Ishikawa (cell line): Measurements from ENCODE around the gene CNNM1.

ENCODE experiments used
- CEBPB ChIP-seq: IDR thresholded peaks from 2 replicates; pipeline ENCODE4 v1.6.1; 2012
- CREB1 ChIP-seq: IDR thresholded peaks from 2 replicates; pipeline ENCODE4 v1.6.1; 2012; ENCODE audit warnings: low read depth
- EGR1 ChIP-seq: IDR thresholded peaks from 2 replicates; pipeline ENCODE4 v1.6.1; 2012
- EP300 ChIP-seq: IDR thresholded peaks from 2 replicates; pipeline ENCODE4 v1.6.1; 2012; ENCODE audit warnings: borderline replicate concordance
- FOXM1 ChIP-seq: IDR thresholded peaks from 2 replicates; pipeline ENCODE4 v1.6.1; 2012; ENCODE audit warnings: low read depth, borderline replicate concordance
- MAX ChIP-seq: IDR thresholded peaks from 2 replicates; pipeline ENCODE4 v1.6.1; 2012
- NFIC ChIP-seq: IDR thresholded peaks from 2 replicates; pipeline ENCODE4 v1.6.1; 2012
- RAD21 ChIP-seq: IDR thresholded peaks from 2 replicates; pipeline ENCODE4 v1.6.1; 2012; ENCODE audit warnings: low read depth
- TAF1 ChIP-seq: IDR thresholded peaks from 2 replicates; pipeline ENCODE4 v1.6.1; 2012; ENCODE audit warnings: low read depth, mild to moderate bottlenecking
- TCF12 ChIP-seq: IDR thresholded peaks from 2 replicates; pipeline ENCODE4 v1.6.1; 2012; ENCODE audit warnings: low read depth
- TEAD4 ChIP-seq: IDR thresholded peaks from 2 replicates; pipeline ENCODE4 v1.6.1; 2012
- USF1 ChIP-seq: IDR thresholded peaks from 2 replicates; pipeline ENCODE4 v1.6.1; 2012
- YY1 ChIP-seq: IDR thresholded peaks from 2 replicates; pipeline ENCODE4 v1.6.1; 2012; ENCODE audit warnings: low read depth
- ZBTB7A ChIP-seq: IDR thresholded peaks from 2 replicates; pipeline ENCODE4 v1.6.1; 2012; ENCODE audit warnings: low read depth
- TF ChIP-seq, protein P1 (sequence below): IDR thresholded peaks from 2 replicates; pipeline ENCODE4 v1.6.1; 2012; ENCODE audit warnings: low read depth, mild to moderate bottlenecking

CNNM1 gene

DNA sequence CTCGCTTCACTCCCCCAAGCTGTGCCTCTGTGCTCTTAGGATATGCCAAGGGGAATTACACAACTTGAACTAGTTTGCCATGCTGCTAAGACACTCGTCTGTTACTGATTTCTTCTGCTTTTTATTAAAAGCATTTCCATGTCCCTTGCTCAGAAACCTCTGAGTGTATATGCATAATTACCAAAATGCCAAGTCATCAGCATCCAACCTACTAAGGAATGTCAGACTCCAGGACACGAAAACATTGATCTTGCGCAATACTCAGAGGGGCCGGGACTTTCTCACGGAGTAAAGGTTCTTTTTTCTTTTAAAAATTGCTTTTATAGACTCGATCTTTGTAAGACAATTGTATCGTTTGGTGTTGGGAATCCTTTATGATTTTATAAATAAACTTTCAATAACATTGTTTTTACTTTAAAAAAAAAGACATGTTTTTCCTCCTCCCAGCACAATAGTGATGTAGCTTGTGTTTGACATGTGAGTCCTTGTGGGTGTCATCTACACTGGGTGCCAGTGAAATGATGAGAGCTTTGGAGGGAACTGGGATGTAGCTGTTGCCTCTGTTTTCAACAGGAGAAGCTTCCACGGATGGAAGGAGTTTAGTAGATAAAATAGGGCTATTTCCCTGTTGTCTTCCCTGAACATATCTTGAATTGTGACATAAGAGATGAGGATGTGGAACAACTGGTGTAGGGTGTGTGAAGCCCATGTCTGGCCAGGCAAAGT is 43.6 kb downstream of the CNNM1 start:
- TF ChIP-seq ZBTB7A, result no peak
- TF ChIP-seq CEBPB, result peak; percentile 98

GRCh38 chr10:99374526-99374925 is 45.4 kb downstream of the CNNM1 start:
- TF ChIP-seq NFIC (no peak), ZBTB7A (no peak), TAF1 (no peak), CEBPB (no peak), TEAD4 (no peak), EGR1 (no peak), YY1 (no peak), USF1 (no peak), EP300 (no peak), TCF12 (no peak), CREB1 (no peak), MAX (no peak), FOXM1 (no peak), RAD21 (no peak)
- TF ChIP-seq, protein P1, sequence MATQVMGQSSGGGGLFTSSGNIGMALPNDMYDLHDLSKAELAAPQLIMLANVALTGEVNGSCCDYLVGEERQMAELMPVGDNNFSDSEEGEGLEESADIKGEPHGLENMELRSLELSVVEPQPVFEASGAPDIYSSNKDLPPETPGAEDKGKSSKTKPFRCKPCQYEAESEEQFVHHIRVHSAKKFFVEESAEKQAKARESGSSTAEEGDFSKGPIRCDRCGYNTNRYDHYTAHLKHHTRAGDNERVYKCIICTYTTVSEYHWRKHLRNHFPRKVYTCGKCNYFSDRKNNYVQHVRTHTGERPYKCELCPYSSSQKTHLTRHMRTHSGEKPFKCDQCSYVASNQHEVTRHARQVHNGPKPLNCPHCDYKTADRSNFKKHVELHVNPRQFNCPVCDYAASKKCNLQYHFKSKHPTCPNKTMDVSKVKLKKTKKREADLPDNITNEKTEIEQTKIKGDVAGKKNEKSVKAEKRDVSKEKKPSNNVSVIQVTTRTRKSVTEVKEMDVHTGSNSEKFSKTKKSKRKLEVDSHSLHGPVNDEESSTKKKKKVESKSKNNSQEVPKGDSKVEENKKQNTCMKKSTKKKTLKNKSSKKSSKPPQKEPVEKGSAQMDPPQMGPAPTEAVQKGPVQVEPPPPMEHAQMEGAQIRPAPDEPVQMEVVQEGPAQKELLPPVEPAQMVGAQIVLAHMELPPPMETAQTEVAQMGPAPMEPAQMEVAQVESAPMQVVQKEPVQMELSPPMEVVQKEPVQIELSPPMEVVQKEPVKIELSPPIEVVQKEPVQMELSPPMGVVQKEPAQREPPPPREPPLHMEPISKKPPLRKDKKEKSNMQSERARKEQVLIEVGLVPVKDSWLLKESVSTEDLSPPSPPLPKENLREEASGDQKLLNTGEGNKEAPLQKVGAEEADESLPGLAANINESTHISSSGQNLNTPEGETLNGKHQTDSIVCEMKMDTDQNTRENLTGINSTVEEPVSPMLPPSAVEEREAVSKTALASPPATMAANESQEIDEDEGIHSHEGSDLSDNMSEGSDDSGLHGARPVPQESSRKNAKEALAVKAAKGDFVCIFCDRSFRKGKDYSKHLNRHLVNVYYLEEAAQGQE, result no peak

DNA sequence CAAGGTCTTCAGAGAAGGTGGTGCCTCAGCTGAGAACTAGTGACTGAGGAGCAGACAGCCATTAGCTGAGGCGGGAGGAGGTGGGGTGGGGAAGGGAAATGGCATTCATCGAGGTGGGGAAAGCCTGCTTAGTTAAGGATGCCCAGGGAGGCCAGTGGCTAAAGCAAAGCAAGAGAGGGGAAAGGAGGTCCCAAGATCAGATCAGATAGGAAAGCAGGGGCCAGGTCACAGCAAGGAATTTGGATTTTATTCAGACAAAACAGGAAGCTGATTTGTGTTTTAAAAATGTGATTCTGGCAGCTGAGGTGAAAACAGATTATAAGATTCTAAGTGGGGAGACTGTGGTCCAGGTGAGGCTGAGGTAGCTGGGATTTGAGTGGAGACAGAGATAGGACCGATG is 45.8 kb downstream of the CNNM1 start:
- TF ChIP-seq CEBPB (no peak), EGR1 (no peak), CREB1 (no peak), USF1 (no peak), NFIC (no peak), ZBTB7A (no peak), MAX (no peak), YY1 (no peak), EP300 (no peak)

- TF ChIP-seq YY1, result no peak
Observed at GRCh38 chr10:99375426-99375825, 46.3 kb downstream of the CNNM1 start.

GRCh38 chr10:99382176-99382575 is 53.0 kb downstream of the CNNM1 start:
- TF ChIP-seq FOXM1, result no peak
- TF ChIP-seq, protein P1, result no peak
- no peak for TF ChIP-seq YY1
- no peak for TF ChIP-seq CEBPB
- no peak for TF ChIP-seq ZBTB7A
- TF ChIP-seq TEAD4, result no peak
- TF ChIP-seq NFIC, result no peak
- TF ChIP-seq EGR1, result no peak
- TF ChIP-seq RAD21, result no peak
- TF ChIP-seq MAX, result no peak
- no peak for TF ChIP-seq EP300
- no peak for TF ChIP-seq TAF1
- no peak for TF ChIP-seq USF1
- TF ChIP-seq CREB1, result no peak
- no peak for TF ChIP-seq TCF12

DNA sequence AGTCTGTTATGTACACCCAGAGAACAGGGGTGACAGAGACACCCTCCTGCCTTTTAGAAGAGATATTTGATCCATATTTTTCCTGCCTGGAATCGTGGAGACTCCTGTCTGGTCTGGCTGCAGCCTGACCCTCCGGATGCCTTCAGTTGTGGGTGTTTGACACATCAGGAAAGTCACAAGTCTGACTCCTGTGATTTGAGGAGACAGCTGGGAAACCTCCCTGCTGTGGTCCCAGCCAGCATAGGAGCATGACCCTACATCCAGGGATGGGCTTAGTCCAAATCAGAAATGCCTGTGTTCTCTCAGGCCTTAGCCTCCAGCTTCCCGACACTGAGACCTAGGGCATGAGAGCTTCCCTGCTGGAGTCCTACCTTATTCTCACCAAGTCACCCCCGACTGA is 57.9 kb downstream of the CNNM1 start:
- TF ChIP-seq MAX, result no peak
- no peak for TF ChIP-seq CREB1
- TF ChIP-seq USF1, result no peak
- no peak for TF ChIP-seq ZBTB7A
- TF ChIP-seq RAD21, result no peak
- TF ChIP-seq YY1, result no peak
- no peak for TF ChIP-seq FOXM1
- no peak for TF ChIP-seq EP300
- no peak for TF ChIP-seq NFIC
- TF ChIP-seq TCF12, result no peak
- no peak for TF ChIP-seq TAF1
- TF ChIP-seq CEBPB, result no peak
- no peak for TF ChIP-seq TEAD4
